ENCODE measurements around the gene TEKT1. TPM values are rescaled to one million over a fixed set of nuclear protein-coding genes. Genes with fewer than 3 reads are reported as not detected.
A peak's percentile ranks its signal among the peaks of the same experiment; 100 is the strongest.

Gene TEKT1
- total RNA-seq, 1 donor: not detected

GRCh38 chr17:6753006-6753445 is 78.5 kb downstream of the TEKT1 start:
- H3K4me2 ChIP-seq (ENCODE audit: insufficient read depth, low read length): peak overlapping the region; percentile 75
- no peaks in the 10 kb centered on the region for H3K9me3 ChIP-seq (ENCODE audit: low read depth, low read length)
- H3K4me1 ChIP-seq (ENCODE audit: insufficient read depth, low read length): peaks cover 40% of the 10 kb centered on the region
- no peaks in the 10 kb centered on the region for H3K27me3 ChIP-seq (ENCODE audit: insufficient read depth, low read length)
- peak overlapping the region; percentile 99 for H3K27ac ChIP-seq (ENCODE audit: low read depth, low read length)
- H3K36me3 ChIP-seq (ENCODE audit: insufficient read depth, low read length): no peaks in the 10 kb centered on the region
- no peaks in the 10 kb centered on the region for H4K20me1 ChIP-seq (ENCODE audit: insufficient read depth, low read length)
- H2AFZ ChIP-seq (ENCODE audit: low read length): peak overlapping the region; percentile 44
- peak overlapping the region; percentile 30 for H3K4me3 ChIP-seq (ENCODE audit: insufficient read depth, low read length)
- no peak for DNase-seq (ENCODE audit: insufficient read length, low spot score, missing footprints)
- no peak for TF ChIP-seq CTCF (IDR thresholded peaks at IDR 0.05; ENCODE audit: extremely low read depth, low read depth, low read length)
- H3K79me2 ChIP-seq (ENCODE audit: insufficient read depth, low read length): no peaks in the 10 kb centered on the region

- peak overlapping the region; percentile 75 for H3K4me2 ChIP-seq (ENCODE audit: insufficient read depth, low read length)
- no peaks in the 10 kb centered on the region for H3K27me3 ChIP-seq (ENCODE audit: insufficient read depth, low read length)
- H3K9me3 ChIP-seq (ENCODE audit: low read depth, low read length): no peaks in the 10 kb centered on the region
- DNase-seq (ENCODE audit: insufficient read length, low spot score, missing footprints): peak; percentile 95
- H3K4me3 ChIP-seq (ENCODE audit: insufficient read depth, low read length): peak overlapping the region; percentile 30
- H3K79me2 ChIP-seq (ENCODE audit: insufficient read depth, low read length): no peaks in the 10 kb centered on the region
- peaks cover 40% of the 10 kb centered on the region for H3K4me1 ChIP-seq (ENCODE audit: insufficient read depth, low read length)
- H4K20me1 ChIP-seq (ENCODE audit: insufficient read depth, low read length): no peaks in the 10 kb centered on the region
- TF ChIP-seq CTCF (IDR thresholded peaks at IDR 0.05; ENCODE audit: extremely low read depth, low read depth, low read length): no peak
- peak overlapping the region; percentile 75 for H2AFZ ChIP-seq (ENCODE audit: low read length)
- peak overlapping the region; percentile 99 for H3K27ac ChIP-seq (ENCODE audit: low read depth, low read length)
- no peaks in the 10 kb centered on the region for H3K36me3 ChIP-seq (ENCODE audit: insufficient read depth, low read length)
Observed at GRCh38 chr17:6752068-6752909, 79.2 kb downstream of the TEKT1 start.

GRCh38 chr17:6749519-6749918 is 82.0 kb downstream of the TEKT1 start:
- no peak for DNase-seq (ENCODE audit: insufficient read length, low spot score, missing footprints)
- H3K4me3 ChIP-seq (ENCODE audit: insufficient read depth, low read length): no peak overlapping the region
- H4K20me1 ChIP-seq (ENCODE audit: insufficient read depth, low read length): no peaks in the 10 kb centered on the region
- no peaks in the 10 kb centered on the region for H3K36me3 ChIP-seq (ENCODE audit: insufficient read depth, low read length)
- no peak overlapping the region for H3K27ac ChIP-seq (ENCODE audit: low read depth, low read length)
- H3K27me3 ChIP-seq (ENCODE audit: insufficient read depth, low read length): peaks cover 3% of the 10 kb centered on the region
- TF ChIP-seq CTCF (IDR thresholded peaks at IDR 0.05; ENCODE audit: extremely low read depth, low read depth, low read length): peak; percentile 28
- H3K4me2 ChIP-seq (ENCODE audit: insufficient read depth, low read length): no peak overlapping the region
- H2AFZ ChIP-seq (ENCODE audit: low read length): peak overlapping the region; percentile 25
- no peaks in the 10 kb centered on the region for H3K9me3 ChIP-seq (ENCODE audit: low read depth, low read length)
- H3K79me2 ChIP-seq (ENCODE audit: insufficient read depth, low read length): no peaks in the 10 kb centered on the region
- peaks cover 24% of the 10 kb centered on the region for H3K4me1 ChIP-seq (ENCODE audit: insufficient read depth, low read length)

- no peaks in the 10 kb centered on the region for H3K36me3 ChIP-seq (ENCODE audit: insufficient read depth, low read length)
- no peaks in the 10 kb centered on the region for H3K9me3 ChIP-seq (ENCODE audit: low read depth, low read length)
- DNase-seq (ENCODE audit: insufficient read length, low spot score, missing footprints): no peak
- no peak for TF ChIP-seq CTCF (IDR thresholded peaks at IDR 0.05; ENCODE audit: extremely low read depth, low read depth, low read length)
- H3K4me3 ChIP-seq (ENCODE audit: insufficient read depth, low read length): no peak overlapping the region
- H2AFZ ChIP-seq (ENCODE audit: low read length): no peak overlapping the region
- no peaks in the 10 kb centered on the region for H3K79me2 ChIP-seq (ENCODE audit: insufficient read depth, low read length)
- H4K20me1 ChIP-seq (ENCODE audit: insufficient read depth, low read length): no peaks in the 10 kb centered on the region
- no peak overlapping the region for H3K27ac ChIP-seq (ENCODE audit: low read depth, low read length)
- peaks cover 20% of the 10 kb centered on the region for H3K4me1 ChIP-seq (ENCODE audit: insufficient read depth, low read length)
- peaks cover 3% of the 10 kb centered on the region for H3K27me3 ChIP-seq (ENCODE audit: insufficient read depth, low read length)
- H3K4me2 ChIP-seq (ENCODE audit: insufficient read depth, low read length): no peak overlapping the region
Observed at GRCh38 chr17:6748617-6749016, 82.9 kb downstream of the TEKT1 start.
